Fibroblast of skin of abdomen (primary cell): Measurements from ENCODE around the gene L2HGDH. TPM values are rescaled to one million over a fixed set of nuclear protein-coding genes. Genes with fewer than 3 reads are reported as not detected.
A peak's percentile ranks its signal among the peaks of the same experiment; 100 is the strongest.
"Not testable (repeated sequence)": the region's sequence is repeated elsewhere in the genome, so short reads cannot be mapped to it uniquely, and the experiment has no call there.

Experiments
- DNase-seq: peaks from one replicate; pipeline ENCODE4 v3.0.0-alpha.2; 2013
- polyA plus RNA-seq, 2 experiments: library from polyadenylated mRNA; unstranded; fragments of 120-200 nt; gene quantifications; one replicate each; pipeline ENCODE4 v1.2.1, GENCODE V29; 2013; ENCODE audit not compliant: insufficient read length in 2 of 2

Gene L2HGDH
- 3.7 TPM for polyA plus RNA-seq (2013, experiment 1 of 2; ENCODE audit: insufficient read length)
- 3.7 TPM for polyA plus RNA-seq (2013, experiment 2 of 2; ENCODE audit: insufficient read length)

- DNase-seq: peak; percentile 94
These were observed at the start of gene L2HGDH, which contains the start of gene DMAC2L for GRCh38 chr14:50311972-50312733. TSS of gene L2HGDH (minus strand) at chr14:50312229. CDS start at chr14:50312150, 79 bp downstream. TSS of gene DMAC2L (plus strand) at chr14:50312324. CDS start at chr14:50321488, 9,164 bp downstream.

GRCh38 chr14:50360851-50361250 is 48.8 kb upstream of the L2HGDH start:
- no peak for DNase-seq

DNA sequence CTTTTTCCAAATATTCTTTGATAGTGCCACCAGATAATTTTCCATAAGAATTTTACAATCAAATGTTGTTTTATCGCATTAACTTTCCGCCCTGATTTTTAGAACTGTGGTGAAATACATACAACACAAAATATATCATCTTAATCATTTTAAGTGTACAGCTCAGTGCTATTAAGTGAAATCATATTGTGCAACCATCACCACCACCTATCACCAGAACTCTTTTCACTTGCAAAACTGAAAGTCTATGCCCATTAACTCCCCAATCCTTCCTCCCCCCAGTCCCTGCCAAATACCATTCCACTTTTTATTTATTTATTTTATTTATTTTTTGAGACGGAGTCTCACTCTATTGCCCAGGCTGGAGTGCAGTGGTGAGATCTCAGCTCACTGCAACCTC is 48.1 kb upstream of the L2HGDH start:
- DNase-seq: no peak

DNA sequence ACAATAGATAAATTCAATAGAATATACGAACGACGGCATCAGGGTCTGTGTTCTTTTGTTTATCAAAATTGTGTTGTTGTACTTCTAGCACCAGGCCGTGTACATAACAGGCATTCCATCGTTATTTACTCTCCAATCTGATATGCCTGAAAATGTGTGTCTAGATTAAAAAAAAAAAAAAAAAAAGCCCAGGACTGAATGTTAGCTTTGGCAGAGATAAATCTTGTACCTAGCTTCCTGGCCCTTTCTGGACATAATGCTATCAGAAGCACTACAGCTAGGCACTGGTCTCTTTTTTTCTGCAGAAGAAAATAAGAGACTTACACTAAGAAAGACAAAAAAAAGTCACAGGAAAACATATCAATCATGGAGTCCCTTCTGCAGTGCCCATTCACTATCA is 47.6 kb upstream of the L2HGDH start:
- DNase-seq: no peak

GRCh38 chr14:50357753-50358395 is 45.8 kb upstream of the L2HGDH start:
- no peak for DNase-seq

GRCh38 chr14:50357124-50357523 is 45.1 kb upstream of the L2HGDH start:
- peak; percentile 63 for DNase-seq

DNA sequence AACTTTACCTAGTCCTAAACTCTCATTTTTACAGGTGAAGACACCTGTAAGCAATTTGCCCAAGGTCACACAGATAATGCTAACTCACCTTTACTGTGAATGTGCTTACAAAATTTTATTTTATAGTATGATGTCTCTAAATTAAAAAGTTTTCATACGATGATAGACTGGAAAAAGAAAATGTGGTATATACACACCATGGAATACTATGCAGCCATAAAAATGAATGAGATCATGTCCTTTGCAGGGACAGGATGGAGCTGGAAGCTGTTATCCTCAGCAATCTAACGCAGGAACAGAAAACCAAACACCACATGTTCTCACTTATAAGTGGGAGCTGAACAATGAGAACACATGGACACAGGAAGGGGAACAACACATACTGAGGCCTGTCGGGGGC is 44.3 kb upstream of the L2HGDH start:
- not testable (repeated sequence) for DNase-seq

- DNase-seq: no peak
These were observed 43.7 kb upstream of the L2HGDH start for GRCh38 chr14:50355692-50356091.

DNA sequence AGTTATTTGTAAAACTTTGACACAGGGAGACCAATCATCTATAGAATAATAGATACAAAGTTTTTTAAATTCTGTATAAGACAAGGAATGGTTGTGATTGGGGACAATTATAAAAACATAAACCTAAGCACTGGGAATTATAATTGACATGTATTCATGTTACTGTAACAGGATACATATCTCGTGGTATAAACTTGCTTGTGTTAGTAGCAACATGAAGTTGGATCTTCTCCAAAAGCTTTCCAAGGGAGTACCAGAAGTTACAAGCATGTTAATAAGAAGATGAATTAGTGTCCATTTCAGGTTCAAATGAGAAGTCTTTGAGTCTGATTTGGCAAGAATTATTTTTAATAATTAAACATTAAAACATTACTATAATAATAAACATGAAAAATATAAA is 42.5 kb upstream of the L2HGDH start:
- DNase-seq: no peak

- peak; percentile 62 for DNase-seq
These were observed 41.1 kb upstream of the L2HGDH start for GRCh38 chr14:50353126-50353525.

GRCh38 chr14:50352584-50352983 is 40.6 kb upstream of the L2HGDH start:
- no peak for DNase-seq

DNA sequence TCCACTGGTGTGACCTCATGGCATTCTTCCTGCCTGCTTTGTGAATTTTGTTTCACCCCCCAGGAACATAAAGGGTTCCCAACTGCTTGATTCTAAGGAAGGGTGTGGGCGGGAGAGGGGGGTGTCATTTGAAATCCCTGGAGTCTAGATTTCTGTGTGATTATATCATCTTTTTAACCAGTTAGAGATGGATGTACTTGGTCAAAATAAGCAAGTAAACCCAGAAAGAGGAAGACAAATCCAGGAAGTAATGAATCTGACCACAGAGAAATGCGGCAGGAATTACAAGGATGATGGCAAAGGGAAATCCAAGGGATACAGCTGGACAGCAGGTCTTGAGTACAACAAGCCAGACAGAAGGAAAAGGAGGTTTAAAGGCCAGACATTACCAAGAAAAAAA is 38.9 kb upstream of the L2HGDH start:
- DNase-seq: peak; percentile 83

DNA sequence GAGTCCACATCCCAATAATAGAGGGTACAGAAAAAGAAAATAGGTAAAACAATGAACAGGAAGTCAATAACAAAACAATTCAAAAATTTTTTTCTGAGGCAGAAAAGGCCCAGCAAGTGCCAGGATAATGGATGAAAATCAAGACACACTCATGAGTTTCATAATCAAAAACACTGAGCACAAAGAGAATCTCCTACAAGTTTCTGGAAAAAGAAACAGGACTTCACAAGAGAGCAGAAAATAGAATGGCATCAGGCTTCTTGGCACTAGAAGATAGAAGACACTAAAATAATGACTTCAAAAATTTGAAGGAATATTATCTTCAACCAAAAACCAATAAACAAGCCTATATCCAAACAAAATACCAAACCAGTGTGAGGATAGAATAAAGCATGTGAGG is 36.9 kb upstream of the L2HGDH start:
- DNase-seq: no peak

DNA sequence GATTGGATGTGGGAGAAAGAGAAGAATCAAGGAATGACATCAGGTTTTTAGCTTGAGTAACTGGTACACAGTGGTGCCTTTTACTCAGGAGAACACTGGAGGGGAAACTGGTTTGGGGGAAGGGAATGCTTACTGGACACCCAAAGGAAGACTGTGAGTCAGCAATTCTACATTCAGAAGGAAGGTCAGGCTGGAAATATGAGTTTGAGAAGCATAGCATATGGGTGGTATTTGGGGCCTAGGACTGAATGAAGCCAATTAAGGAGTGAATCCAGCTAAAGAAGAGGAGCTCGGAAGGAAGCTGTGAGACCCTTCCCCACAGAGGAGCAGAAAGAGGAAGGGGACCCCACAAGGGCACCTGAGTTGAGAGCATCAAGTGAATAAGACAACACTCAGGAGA is 35.5 kb upstream of the L2HGDH start:
- DNase-seq: peak; percentile 76

GRCh38 chr14:50345846-50346422 is 33.9 kb upstream of the L2HGDH start:
- no peak for DNase-seq

GRCh38 chr14:50344876-50345563 is 33.0 kb upstream of the L2HGDH start:
- DNase-seq: peak; percentile 67

GRCh38 chr14:50344116-50344775 is 32.2 kb upstream of the L2HGDH start:
- peak; percentile 60 for DNase-seq

DNA sequence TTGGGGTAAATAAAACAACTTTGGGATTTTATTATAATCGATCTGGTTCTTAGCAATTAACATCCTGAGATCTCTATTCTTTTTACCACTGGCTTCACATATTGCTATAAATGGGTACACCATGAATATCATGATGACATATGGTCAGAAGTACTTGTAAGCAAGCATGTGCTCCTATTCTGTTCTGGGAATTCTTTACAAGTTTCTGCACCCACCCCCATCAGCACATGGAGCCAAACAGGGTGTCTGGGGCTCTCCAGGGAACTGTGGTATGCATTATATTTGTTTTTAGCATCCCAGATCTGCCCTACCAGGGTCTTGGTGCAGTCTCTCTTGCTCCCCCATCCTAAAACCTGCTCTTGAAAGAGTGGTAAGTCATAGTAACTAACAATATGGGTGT is 31.4 kb upstream of the L2HGDH start:
- peak; percentile 64 for DNase-seq

GRCh38 chr14:50342221-50343078 is 30.4 kb upstream of the L2HGDH start:
- peak; percentile 91 for DNase-seq

- no peak for DNase-seq
These were observed 28.9 kb upstream of the L2HGDH start for GRCh38 chr14:50340963-50341362.

DNA sequence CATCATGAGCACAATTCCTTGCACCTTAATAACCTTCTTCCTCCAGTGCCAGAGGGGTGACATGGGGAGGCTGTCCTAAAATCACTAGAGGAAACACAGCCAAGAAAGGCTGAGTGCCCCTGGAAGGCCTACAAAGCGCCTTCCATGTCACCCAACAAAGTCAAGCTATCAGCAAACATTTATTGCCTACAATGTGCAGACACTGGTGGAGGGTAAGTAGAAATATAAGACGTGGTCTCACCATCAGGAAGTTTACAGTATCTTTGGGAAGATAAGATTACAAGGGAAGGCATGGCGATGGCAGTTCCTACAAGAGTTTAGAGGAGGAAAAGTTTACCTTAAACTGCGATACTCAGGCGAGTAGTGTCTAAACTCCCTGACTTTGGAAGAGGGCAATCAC is 28.0 kb upstream of the L2HGDH start:
- DNase-seq: no peak
